Measurements from ENCODE around the gene B3GAT2.

DNA sequence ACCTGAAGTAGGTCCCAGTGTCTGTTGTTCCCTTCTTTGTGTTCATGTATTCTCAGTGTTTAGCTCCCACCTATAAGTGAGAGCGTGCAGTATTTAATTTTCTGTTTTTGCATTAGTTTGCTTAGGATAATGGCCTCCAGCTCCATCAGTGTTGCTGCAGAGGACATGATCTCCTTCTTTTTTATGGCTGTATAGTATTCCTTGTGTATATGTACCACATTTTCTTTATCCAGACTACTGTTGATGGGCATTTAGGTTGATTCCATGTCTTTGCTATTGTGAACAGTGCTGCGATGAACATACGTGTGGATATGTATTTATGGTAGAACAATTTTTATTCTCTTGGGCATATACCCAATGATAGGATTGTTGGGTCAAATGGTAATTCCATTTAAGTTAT, 125.4 kb downstream of the B3GAT2 start:
- TF ChIP-seq, protein P1, sequence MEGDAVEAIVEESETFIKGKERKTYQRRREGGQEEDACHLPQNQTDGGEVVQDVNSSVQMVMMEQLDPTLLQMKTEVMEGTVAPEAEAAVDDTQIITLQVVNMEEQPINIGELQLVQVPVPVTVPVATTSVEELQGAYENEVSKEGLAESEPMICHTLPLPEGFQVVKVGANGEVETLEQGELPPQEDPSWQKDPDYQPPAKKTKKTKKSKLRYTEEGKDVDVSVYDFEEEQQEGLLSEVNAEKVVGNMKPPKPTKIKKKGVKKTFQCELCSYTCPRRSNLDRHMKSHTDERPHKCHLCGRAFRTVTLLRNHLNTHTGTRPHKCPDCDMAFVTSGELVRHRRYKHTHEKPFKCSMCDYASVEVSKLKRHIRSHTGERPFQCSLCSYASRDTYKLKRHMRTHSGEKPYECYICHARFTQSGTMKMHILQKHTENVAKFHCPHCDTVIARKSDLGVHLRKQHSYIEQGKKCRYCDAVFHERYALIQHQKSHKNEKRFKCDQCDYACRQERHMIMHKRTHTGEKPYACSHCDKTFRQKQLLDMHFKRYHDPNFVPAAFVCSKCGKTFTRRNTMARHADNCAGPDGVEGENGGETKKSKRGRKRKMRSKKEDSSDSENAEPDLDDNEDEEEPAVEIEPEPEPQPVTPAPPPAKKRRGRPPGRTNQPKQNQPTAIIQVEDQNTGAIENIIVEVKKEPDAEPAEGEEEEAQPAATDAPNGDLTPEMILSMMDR (IDR thresholded peaks at IDR 0.05) = no peak
- TF ChIP-seq POLR2A (IDR thresholded peaks at IDR 0.05; ENCODE audit: low read length) (no peak), HOXB13 (CRISPR knock-in tag; IDR thresholded peaks at IDR 0.05; ENCODE audit: low read depth) (no peak)
